NCI-H69 (cell line): ENCODE results near the gene SIAH2.

Experiments
- DNase-seq: peaks from one replicate; lab custom pipeline; 2025; lab: John Stamatoyannopoulos, UW

Gene SIAH2

GRCh38 chr3:150733936-150734794 lies 28.8 kb downstream of the SIAH2 start:
- DNase-seq = no peak

- DNase-seq = peak; percentile 2
These were observed 29.5 kb downstream of the SIAH2 start for GRCh38 chr3:150733373-150733935.

- no peak for DNase-seq
These were observed 33.1 kb downstream of the SIAH2 start for GRCh38 chr3:150729682-150730360.

- peak; percentile 26 for DNase-seq
These were observed 35.1 kb downstream of the SIAH2 start for GRCh38 chr3:150727653-150728502.

- no peak for DNase-seq
These were observed 37.4 kb downstream of the SIAH2 start for GRCh38 chr3:150725548-150725947.

- DNase-seq = no peak
These were observed 39.0 kb downstream of the SIAH2 start for GRCh38 chr3:150723946-150724345.

- no peak for DNase-seq
These were observed 40.7 kb downstream of the SIAH2 start for GRCh38 chr3:150722267-150722666.

- peak; percentile 63 for DNase-seq
These were observed 41.5 kb downstream of the SIAH2 start for GRCh38 chr3:150721285-150722130.

GRCh38 chr3:150720444-150720843 lies 42.5 kb downstream of the SIAH2 start:
- DNase-seq = no peak

- DNase-seq = no peak
These were observed 52.9 kb downstream of the SIAH2 start for GRCh38 chr3:150710097-150710496.

- peak; percentile 89 for DNase-seq
These were observed 59.1 kb downstream of the SIAH2 start, which contains the start of gene ERICH6 for GRCh38 chr3:150703756-150704344. Gene ERICH6, minus strand, starts transcription at chr3:150703920. Its CDS starts 22 bp downstream, at chr3:150703898.

- peak; percentile 54 for DNase-seq
These were observed 59.6 kb downstream of the SIAH2 start for GRCh38 chr3:150703299-150703755.

GRCh38 chr3:150699068-150699639 lies 63.8 kb downstream of the SIAH2 start:
- DNase-seq = peak; percentile 18

- no peak for DNase-seq
These were observed 65.3 kb downstream of the SIAH2 start for GRCh38 chr3:150697646-150698045.

GRCh38 chr3:150691414-150692040 lies 71.4 kb downstream of the SIAH2 start:
- no peak for DNase-seq
